ENCODE data around the gene OR5B21. TPM values are rescaled to one million over a fixed set of nuclear protein-coding genes. Genes with fewer than 3 reads are reported as not detected.

The OR5B21 gene
- total and polyA plus RNA-seq, 10 of the 15 experiments (the other 5 are each of a cell fraction or from before 2014, with no cell fraction given) = 0.22 to 0.41 (median 0.22) TPM; not detected in 7

DNA sequence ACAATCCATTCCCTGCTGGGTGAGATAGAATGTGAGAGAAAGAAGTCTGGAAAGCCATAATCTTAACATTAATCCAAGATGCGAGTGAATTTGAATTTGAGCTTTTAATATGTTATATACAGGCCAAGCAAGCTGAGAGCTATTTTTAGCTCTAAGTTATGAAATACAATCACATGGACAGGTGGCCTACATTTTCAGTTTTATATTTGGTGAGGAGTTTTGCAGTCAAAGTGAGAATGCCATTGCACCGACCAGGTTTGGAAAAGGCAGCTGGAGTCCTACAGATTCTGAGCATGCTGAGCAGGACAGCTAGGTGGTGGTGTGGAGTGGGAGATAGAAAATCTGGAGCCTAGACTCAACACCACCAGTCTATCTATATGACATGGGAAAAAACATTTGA is 12.0 kb downstream of the OR5B21 start (continued):
- TF ChIP-seq, protein P1, sequence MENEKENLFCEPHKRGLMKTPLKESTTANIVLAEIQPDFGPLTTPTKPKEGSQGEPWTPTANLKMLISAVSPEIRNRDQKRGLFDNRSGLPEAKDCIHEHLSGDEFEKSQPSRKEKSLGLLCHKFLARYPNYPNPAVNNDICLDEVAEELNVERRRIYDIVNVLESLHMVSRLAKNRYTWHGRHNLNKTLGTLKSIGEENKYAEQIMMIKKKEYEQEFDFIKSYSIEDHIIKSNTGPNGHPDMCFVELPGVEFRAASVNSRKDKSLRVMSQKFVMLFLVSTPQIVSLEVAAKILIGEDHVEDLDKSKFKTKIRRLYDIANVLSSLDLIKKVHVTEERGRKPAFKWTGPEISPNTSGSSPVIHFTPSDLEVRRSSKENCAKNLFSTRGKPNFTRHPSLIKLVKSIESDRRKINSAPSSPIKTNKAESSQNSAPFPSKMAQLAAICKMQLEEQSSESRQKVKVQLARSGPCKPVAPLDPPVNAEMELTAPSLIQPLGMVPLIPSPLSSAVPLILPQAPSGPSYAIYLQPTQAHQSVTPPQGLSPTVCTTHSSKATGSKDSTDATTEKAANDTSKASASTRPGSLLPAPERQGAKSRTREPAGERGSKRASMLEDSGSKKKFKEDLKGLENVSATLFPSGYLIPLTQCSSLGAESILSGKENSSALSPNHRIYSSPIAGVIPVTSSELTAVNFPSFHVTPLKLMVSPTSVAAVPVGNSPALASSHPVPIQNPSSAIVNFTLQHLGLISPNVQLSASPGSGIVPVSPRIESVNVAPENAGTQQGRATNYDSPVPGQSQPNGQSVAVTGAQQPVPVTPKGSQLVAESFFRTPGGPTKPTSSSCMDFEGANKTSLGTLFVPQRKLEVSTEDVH (IDR thresholded peaks at IDR 0.05; ENCODE audit: low read depth, partially characterized antibody) = no peak
- TF ChIP-seq EED (IDR thresholded peaks at IDR 0.05; ENCODE audit: low read depth) (peak; percentile 59), IKZF1 (conservative IDR thresholded peaks at IDR 0.05) (peak; percentile 44; the same call in 1 of the 2 replicates), WRNIP1 (IDR thresholded peaks at IDR 0.05; ENCODE audit: borderline replicate concordance, low read depth, low read length) (no peak), RUNX3 (IDR thresholded peaks at IDR 0.05; ENCODE audit: low read length) (0 out of 2 replicates have a peak, but pooled peaks have one; percentile 6), GATAD2B (conservative IDR thresholded peaks at IDR 0.05; ENCODE audit: low read depth) (no peak), USF1 (IDR thresholded peaks at IDR 0.05; ENCODE audit: borderline replicate concordance, extremely low read length, insufficient read depth, low read depth, low read length) (no peak), PKNOX1 (IDR thresholded peaks at IDR 0.05) (no peak), RFX5 (IDR thresholded peaks at IDR 0.05; ENCODE audit: low read depth, low read length) (no peak), SKIL (IDR thresholded peaks at IDR 0.05; ENCODE audit: low read depth, poor library complexity, severe bottlenecking) (no peak), SUPT20H (IDR thresholded peaks at IDR 0.05; ENCODE audit: borderline replicate concordance, control insufficient read depth, low read depth, low read length) (no peak), BHLHE40 (IDR thresholded peaks at IDR 0.05; ENCODE audit: borderline replicate concordance in 1 of 2, low read depth in 2 of 2, low read length in 1 of 2) (no peak), BMI1 (IDR thresholded peaks at IDR 0.05; ENCODE audit: borderline replicate concordance) (no peak), MYB (IDR thresholded peaks at IDR 0.05; ENCODE audit: borderline replicate concordance, low read depth, low read length) (no peak), CHD1 (IDR thresholded peaks at IDR 0.05; ENCODE audit: low read depth, low read length) (no peak), YBX1 (IDR thresholded peaks at IDR 0.05) (no peak), TCF12 (IDR thresholded peaks at IDR 0.05; ENCODE audit: low read depth, low read length) (peak; percentile 59), IKZF2 (IDR thresholded peaks at IDR 0.05) (no peak; a peak in 1 of 4 replicates), SIX5 (IDR thresholded peaks at IDR 0.05; ENCODE audit: low read depth, low read length, severe bottlenecking) (no peak), RB1 (IDR thresholded peaks at IDR 0.05; ENCODE audit: borderline replicate concordance) (no peak), RELA (IDR thresholded peaks at IDR 0.05; ENCODE audit: borderline replicate concordance, partially characterized antibody) (no peak)
- TF ChIP-seq, protein P2, sequence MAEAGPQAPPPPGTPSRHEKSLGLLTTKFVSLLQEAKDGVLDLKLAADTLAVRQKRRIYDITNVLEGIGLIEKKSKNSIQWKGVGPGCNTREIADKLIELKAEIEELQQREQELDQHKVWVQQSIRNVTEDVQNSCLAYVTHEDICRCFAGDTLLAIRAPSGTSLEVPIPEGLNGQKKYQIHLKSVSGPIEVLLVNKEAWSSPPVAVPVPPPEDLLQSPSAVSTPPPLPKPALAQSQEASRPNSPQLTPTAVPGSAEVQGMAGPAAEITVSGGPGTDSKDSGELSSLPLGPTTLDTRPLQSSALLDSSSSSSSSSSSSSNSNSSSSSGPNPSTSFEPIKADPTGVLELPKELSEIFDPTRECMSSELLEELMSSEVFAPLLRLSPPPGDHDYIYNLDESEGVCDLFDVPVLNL (IDR thresholded peaks at IDR 0.05; ENCODE audit: low read depth, low read length) = no peak
